ENCODE results near the gene NIN.
A peak's percentile ranks its signal among the peaks of the same experiment; 100 is the strongest.

NIN gene

DNA sequence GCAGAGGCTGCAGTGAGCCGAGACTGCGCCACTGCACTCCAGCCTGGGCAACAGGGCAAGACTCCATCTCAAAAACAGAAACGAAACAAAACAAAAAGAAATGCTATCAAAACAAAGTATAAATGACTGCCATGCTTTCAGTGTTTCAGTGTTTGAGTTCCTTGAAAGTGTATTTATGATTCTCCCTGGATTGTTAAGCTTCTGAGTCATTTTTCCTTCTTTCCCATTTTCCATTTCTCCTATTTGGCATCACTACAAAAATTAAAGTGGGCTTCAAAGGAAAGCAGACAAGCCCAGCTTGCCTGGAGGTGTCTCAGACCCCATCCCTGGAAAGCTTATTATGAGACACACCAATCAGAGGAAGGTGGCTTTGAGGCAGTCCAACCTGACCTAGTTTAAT, 35.1 kb downstream of the NIN start:
- no peak for FAIRE-seq
- DNase-seq (ENCODE audit: insufficient read length, low spot score): no peak

DNA sequence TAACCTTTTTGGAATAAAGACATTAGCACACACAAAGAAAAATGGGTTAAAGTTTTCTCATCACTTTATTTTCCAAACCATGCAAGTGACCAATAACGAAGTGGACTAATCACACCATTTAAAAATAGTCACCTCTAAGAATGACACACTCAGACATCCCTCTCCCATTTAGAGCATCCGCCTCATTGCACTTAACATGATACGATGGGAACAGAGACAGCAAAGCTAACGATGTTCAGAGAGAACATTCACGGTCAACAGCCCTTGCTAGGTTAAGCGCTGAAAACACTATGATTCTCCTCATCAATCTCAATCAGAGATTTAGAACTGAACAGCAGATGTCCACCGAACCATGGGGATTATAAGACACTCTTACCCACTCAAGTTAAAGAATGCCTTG, 35.8 kb downstream of the NIN start:
- DNase-seq (ENCODE audit: insufficient read length, low spot score) (no peak), FAIRE-seq (no peak)

DNA sequence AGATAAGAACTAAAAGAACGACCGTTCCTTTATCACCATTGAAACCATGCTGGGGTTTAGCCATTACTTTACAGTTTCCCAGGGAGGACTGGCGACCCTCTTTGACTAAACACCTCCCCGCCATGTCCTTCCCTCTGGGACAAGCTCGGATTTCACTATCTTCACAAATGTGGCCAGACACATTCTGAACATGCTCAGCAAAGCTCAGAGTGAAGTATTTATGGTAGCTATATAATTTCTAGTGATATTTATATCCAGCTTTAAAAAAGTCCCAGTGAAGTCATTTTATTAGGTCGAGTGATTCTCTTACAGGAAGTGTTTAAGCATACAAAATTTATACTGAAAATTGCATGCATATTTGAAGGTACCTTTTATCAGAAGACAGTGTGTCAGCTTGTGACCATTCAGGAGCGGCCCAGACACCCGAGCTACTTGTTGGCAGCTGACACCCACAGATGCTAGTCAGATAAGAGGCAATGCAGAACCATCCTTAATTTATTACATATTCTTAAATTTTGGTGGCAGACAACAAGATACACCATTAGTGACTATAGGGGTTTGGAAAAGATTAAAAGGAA, 36.8 kb downstream of the NIN start:
- FAIRE-seq: no peak
- DNase-seq (ENCODE audit: insufficient read length, low spot score): no peak

- FAIRE-seq (no peak), DNase-seq (ENCODE audit: insufficient read length, low spot score) (no peak)
These were observed 38.3 kb downstream of the NIN start for GRCh38 chr14:50792634-50793068.

GRCh38 chr14:50792051-50792477, 38.9 kb downstream of the NIN start:
- DNase-seq (ENCODE audit: insufficient read length, low spot score) (no peak), FAIRE-seq (no peak)

- FAIRE-seq (no peak), DNase-seq (ENCODE audit: insufficient read length, low spot score) (no peak)
These were observed 39.8 kb downstream of the NIN start for GRCh38 chr14:50791201-50791600.

- DNase-seq (ENCODE audit: insufficient read length, low spot score) (peak; percentile 9), FAIRE-seq (no peak)
These were observed 40.4 kb downstream of the NIN start for GRCh38 chr14:50790589-50790988.

- FAIRE-seq (no peak), DNase-seq (ENCODE audit: insufficient read length, low spot score) (no peak)
These were observed 44.1 kb downstream of the NIN start for GRCh38 chr14:50786751-50787464.

GRCh38 chr14:50785457-50786063, 45.4 kb downstream of the NIN start:
- DNase-seq (ENCODE audit: insufficient read length, low spot score) (no peak), FAIRE-seq (no peak)

GRCh38 chr14:50784683-50785456, 46.1 kb downstream of the NIN start:
- no peak for DNase-seq (ENCODE audit: insufficient read length, low spot score)
- no peak for FAIRE-seq

GRCh38 chr14:50783563-50783962, 47.4 kb downstream of the NIN start:
- DNase-seq (ENCODE audit: insufficient read length, low spot score) (no peak), FAIRE-seq (no peak)

GRCh38 chr14:50780393-50780792, 50.6 kb downstream of the NIN start:
- FAIRE-seq (no peak), DNase-seq (ENCODE audit: insufficient read length, low spot score) (no peak)

DNA sequence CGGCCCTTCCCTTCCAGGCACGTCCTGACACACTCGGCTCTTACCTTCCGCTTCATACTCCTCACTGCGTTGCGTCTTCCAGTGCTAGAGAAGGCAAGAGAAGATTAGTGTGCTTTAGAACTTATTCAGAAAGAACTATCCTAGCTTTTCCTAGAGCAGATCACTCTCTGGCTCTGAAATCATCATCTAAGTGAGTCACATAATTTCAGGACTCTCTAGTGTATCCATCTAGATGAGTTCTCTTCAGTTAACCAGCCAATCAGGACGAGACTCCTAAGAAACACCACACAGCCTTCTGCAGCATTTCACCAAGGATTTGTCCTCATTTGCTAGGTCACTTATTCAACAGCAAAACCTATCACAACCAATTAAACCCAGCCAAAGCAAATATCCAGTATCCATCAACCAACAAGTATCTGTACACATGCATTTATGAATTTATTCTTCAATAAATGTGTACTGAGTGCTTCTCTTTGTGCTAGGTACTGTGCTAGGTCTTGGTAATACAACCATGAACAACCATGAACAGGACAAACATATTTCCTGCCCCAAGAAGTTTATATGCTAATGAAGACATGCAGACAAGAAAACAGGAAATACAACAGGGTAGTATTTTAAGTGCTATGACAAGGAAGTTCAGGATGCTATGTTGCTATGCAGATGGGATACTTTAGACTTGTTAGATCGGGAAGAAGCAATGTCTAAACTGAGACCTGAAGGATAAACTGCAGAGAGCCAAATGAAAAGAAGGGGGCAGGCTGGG, 52.1 kb downstream of the NIN start:
- DNase-seq (ENCODE audit: insufficient read length, low spot score) (no peak), FAIRE-seq (no peak)

DNA sequence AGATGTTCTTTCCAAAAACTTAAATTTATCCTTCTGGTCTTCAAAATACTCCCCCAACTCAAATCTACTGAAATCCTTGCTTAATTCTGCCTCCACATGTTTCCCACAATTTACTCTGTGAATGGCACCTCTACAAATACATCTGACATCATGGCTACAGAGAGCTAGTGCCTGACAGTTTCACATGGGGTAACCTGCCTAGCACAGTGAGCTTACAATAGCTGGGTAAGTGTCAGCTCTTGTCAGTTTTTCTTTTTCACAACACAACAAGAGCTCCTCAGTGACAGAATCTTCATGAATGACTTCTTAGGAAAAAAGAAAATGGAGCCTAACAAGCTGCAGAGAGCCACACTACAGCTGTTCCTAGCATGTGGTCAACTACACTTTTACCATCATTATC, 54.4 kb downstream of the NIN start:
- FAIRE-seq (no peak), DNase-seq (ENCODE audit: insufficient read length, low spot score) (no peak)

DNA sequence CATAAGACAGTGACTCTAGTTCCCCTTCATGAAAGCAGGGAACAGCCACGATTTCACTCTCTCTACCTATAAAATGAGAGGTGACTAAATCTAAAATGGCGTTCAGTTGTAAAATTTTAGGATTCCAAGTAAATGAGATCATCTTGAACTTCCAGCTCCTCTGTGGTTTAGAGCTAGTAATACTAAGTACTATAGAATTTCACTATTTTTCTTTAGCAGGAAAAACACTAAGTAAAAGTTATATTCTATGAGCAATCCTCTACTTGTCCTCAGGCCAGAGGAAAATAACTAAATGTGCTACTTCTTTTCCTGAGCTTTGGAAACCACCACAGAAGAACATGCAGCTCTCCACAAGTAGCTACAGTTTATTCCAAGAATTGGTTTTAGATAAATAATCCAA, 55.6 kb downstream of the NIN start:
- peak; percentile 69 for DNase-seq (ENCODE audit: insufficient read length, low spot score)
- FAIRE-seq: no peak

GRCh38 chr14:50774542-50775267, 56.3 kb downstream of the NIN start:
- no peak for DNase-seq (ENCODE audit: insufficient read length, low spot score)
- FAIRE-seq: no peak

DNA sequence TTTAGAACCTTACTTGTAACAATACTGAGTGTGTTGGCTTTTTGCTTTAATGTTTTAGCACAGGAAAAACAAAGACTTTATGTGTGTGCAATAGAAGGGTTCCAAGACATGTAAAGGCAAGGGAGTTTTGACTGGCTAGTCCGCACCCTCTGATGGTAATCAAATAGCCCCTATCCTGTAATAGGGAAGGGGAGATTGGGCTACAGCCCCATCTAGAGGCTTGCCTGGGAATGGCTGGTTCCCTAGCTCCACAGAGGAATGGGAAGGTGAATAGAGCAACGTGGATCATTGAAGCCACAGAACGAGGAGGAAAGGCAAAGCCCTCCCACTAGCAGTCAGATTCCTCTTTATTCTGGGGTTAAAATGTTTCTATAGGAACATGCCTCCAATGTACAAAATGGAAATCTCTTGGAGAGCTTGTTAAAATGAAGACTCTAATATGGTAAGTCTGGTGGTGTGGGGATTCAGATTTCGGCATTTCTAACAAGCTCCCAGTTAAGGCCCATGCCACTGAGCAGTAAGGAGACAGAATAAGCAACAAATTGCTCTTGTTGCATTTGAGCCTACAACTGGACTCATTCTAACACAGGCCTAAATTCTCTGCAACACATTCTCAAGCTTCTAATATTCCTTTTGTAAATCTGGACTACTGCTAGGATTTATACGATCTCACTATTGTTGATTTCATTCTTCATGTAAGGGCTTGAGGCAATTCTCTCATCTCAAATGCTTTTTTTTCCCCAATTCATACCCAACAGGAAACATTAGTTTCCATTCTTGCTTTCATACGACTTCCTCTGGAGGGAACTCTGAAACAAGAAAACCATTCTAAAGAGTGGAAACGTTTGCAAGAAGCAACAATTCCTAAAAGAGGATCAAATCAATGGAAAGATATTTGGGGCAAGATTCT, 57.1 kb downstream of the NIN start:
- FAIRE-seq (no peak), DNase-seq (ENCODE audit: insufficient read length, low spot score) (peak; percentile 64)

GRCh38 chr14:50772412-50772811, 58.5 kb downstream of the NIN start:
- no peak for FAIRE-seq

GRCh38 chr14:50770586-50770985, 60.4 kb downstream of the NIN start:
- no peak for FAIRE-seq
- no peak for DNase-seq (ENCODE audit: insufficient read length, low spot score)

More at GRCh38 chr14:50772412-50772811, 58.5 kb downstream of the NIN start:
- no peak for DNase-seq (ENCODE audit: insufficient read length, low spot score)
